HT1080 (cell line): ENCODE measurements around the gene CXCR1. TPM values are rescaled to one million over a fixed set of nuclear protein-coding genes. Genes with fewer than 3 reads are reported as not detected.
"Not testable (repeated sequence)": the region's sequence is repeated elsewhere in the genome, so short reads cannot be mapped to it uniquely, and the experiment has no call there.

Source experiments
- DNase-seq: peaks from one replicate; pipeline ENCODE4 v3.0.0-alpha.2; 2015; ENCODE audit warnings: low read depth
- total RNA-seq: library from RNA; depleted of rRNA; stranded (reverse); fragments of >200 nt; shearing (Covaris generic); gene quantifications from 2 replicates; pipeline ENCODE4 v1.2.3, GENCODE V29; 2014

CXCR1 gene
- total RNA-seq, 1 experiment from 2014 or later, result not detected

GRCh38 chr2:218162814-218163213 lies 3.9 kb downstream of the CXCR1 start:
- no peak for DNase-seq

- DNase-seq, result no peak
Observed at GRCh38 chr2:218161644-218162043, 5.1 kb downstream of the CXCR1 start.

DNA sequence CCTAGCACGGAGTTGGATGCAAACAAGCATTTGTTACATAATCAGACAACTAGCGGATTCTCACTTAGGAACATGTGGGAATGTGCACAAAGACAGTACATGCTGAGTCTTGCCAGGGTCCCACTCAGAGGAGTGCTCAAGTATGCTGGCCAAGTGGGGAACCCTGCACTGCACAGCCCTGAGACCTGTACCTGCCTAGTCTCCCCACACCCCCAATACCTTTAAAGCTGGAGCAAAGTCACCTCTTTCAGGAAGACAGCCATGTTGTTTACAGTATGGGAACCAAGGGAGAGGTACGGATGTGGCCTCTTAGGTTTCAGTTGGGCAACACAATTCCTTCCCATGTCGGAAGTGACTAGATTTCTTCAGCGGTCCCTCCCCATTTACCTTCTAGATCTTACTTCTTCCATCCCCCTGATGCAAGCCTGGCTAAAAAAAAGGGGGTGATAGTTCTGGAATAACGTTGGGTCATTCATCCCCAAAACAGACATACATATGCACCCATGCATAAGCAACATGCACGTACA lies 10.7 kb downstream of the CXCR1 start:
- no peak for DNase-seq

GRCh38 chr2:218152777-218153176 lies 14.0 kb downstream of the CXCR1 start:
- no peak for DNase-seq

GRCh38 chr2:218152172-218152571 lies 14.6 kb downstream of the CXCR1 start:
- DNase-seq, result no peak

DNA sequence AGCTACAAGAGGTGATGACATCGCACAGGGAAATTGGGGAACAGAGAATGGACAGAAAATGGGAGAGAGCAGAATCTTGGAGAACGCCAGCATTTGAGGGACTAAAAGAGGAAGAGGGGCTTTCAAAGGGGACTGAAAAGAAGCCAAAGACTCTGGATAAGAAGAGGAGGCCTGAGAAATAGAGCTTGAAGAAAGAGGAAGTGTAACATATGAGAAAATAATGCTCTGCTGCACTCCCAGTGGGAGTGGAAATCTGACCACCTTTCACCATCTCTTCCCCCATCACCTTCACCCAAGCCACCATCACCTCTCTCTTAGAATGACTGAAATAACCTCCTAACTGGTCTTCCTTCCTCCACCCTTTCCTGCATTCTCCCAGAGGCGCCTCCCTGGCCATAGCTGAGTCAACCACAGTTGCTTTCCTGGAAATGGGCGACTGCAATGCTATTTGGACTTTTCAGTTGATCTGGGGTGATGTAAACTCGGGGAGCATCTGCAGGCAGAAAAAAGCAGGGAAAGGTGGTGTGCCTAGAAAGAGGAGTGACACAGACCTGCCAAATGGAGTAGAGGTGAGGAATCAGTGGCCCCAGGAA lies 16.8 kb downstream of the CXCR1 start:
- no peak for DNase-seq

GRCh38 chr2:218149098-218149497 lies 17.7 kb downstream of the CXCR1 start:
- no peak for DNase-seq

GRCh38 chr2:218146056-218146455 lies 20.7 kb downstream of the CXCR1 start:
- no peak for DNase-seq

DNA sequence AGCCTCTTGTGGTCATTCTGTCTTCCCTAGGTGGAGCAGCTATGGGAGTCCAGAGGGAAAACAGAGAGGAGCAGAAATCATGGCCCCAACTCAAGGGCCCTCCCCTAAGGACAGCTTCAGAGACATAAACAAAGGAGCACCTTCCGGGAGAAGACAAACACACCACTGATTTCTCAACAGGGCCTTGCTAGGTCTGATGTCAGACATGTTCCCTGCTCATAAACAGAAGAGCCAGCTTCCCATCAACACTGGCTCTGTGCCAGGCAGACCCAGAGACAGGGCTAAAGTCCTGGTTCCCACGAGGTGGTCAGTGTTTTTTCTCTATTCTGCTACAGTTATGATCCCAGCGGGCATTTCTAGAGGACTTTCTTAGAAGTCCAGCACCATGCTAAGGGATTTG lies 21.6 kb downstream of the CXCR1 start:
- no peak for DNase-seq

DNA sequence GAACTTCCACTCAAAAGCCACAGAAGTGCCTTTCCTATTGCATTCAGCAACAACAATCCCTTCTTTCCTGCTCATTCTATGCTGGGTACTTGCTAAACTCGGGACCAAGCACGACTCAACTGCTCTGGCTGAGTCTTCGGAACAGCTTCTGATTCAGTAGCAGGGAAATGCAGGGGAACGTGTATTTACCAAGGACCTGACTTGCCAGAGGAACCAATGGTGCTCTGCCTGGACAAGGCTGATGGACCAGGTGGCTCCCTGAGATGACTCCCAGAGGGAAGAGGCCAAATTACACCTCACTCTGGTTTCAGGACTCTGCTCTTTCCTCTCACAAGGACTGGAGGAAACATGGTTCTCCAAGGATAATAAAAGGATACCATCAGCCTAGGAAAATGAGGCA lies 28.7 kb downstream of the CXCR1 start:
- DNase-seq, result no peak

DNA sequence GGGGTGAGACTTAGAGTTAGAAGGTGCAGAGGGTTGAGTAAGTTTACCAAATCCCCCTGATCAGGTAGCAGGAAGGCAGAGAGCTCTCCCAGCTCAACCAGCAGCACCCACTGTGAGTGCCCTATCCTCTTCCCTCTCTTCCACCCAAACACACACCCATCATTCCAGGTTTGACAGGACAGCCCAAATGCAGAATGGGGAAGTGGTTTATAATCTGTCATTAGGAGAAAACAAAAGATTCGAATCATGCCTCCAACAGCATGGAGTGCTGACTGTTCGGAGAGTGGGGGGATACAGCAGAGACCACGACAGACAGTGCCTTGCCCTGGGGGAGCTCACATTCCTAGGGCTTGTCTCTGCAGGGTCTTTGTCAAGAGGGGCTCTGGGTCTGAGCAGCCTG lies 29.2 kb downstream of the CXCR1 start:
- no peak for DNase-seq

GRCh38 chr2:218130822-218131221 lies 35.9 kb downstream of the CXCR1 start:
- DNase-seq, result no peak

GRCh38 chr2:218130377-218130776 lies 36.4 kb downstream of the CXCR1 start:
- no peak for DNase-seq

DNA sequence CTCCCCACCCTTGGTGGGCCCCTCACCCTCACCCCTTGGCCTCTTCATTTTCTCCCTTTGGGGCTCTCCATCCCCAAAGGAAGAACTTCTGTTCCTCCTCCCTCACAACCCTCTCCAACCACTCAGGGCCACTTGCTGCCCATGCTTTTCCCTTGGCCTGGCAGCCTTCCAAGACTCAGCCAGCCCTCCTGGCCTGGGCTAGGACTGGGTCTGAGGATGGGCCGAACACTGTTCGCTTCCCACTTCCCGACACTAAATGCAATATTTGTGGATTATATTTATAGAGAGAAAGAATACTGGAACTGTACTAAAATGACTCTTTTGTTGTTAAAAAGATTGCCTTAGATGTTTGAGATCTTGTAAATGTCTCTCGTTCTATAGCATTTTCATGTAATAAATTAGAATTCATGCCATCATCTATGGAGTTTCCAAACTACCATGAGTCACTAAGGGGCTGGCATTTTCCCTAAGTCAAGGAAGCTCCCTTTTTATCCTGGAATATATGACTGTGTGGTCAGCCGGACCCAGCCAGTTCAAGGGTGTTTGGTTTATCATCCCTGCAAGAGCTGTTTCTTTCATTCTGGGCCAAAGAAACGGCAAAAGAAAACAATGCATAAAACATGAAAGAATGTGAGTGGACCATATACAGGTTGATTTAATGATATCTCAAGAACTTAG lies 37.2 kb downstream of the CXCR1 start:
- DNase-seq, result peak; percentile 51

DNA sequence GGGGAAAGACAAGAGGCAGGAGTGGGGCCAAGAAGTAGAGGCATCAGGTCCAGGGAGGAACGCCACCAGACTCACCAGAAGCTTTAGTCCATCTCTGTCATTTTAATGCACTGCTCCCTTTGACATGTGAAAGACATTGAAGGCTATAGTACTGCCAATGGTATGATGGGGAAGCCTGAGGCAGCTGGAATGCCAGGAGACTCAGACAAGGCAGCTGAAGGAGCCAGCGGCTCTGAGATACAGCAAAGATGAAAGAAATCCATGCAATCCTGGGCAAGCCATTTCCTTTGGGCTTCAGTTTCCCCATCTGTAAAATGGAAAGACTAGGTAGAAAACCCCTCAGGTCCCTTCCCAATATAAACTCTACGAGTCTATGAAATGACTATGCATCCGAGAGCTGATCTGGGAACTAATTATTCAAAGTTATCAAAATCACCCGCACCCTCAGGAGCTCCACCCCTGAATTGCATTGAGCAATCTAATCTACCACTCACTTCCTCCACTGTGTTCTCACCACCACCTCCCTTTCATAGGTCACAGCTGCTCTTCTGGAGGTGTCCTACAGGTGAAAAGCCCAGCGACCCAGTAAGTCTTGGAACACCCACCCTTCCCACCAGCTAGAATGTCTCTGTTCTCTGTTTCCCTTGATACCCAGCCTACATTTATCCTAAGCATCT lies 37.8 kb downstream of the CXCR1 start:
- no peak for DNase-seq

GRCh38 chr2:218127929-218128455 lies 38.8 kb downstream of the CXCR1 start:
- no peak for DNase-seq

DNA sequence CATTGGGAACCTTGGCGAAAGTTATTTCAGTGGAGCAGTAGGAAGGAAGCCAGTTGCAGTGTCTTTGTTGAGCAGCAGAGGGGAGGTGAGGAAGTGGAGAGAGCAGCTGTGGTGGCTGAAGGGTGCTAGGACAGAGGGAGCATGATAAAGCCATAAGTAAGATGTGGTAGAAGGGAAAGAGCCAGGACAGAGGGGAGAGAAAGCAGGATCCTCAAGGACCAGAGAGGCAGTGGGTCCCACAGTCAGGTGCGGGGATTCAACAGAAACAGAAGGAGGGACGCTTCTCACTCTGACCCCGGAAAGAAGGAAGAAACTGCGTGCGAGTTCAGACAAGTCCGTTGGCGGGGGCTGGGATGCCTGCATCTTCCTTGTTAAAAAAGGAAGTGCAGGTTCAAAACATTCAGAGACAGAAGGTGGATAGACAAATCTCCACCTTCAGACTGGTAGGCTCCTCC lies 41.1 kb downstream of the CXCR1 start, which contains the start of gene CXCR2:
Gene CXCR2, plus strand, starts transcription at position 403 of the 455 bp plus-strand sequence. CDS start 8,774 bp downstream, outside the sequence.
- no peak for DNase-seq

DNA sequence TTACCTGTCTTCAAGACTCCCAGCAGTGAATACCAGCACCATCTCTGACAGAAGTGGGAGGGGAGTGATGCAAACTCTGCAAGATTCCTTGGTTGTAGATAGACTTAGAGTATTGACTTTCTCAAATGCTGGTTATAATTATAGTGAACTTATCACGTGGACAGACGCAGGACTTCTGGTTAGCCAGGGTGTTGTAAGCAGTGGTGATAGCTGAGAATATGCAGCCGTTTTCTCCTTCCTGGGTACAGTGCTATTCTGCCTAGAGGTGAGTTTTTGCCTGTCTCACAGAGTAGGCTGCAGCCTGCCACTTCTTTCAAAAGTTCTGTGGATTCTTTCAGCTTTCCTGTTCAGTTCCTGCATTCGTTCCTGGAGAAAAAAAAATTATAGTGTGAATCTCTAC lies 41.7 kb downstream of the CXCR1 start:
- no peak for DNase-seq

DNA sequence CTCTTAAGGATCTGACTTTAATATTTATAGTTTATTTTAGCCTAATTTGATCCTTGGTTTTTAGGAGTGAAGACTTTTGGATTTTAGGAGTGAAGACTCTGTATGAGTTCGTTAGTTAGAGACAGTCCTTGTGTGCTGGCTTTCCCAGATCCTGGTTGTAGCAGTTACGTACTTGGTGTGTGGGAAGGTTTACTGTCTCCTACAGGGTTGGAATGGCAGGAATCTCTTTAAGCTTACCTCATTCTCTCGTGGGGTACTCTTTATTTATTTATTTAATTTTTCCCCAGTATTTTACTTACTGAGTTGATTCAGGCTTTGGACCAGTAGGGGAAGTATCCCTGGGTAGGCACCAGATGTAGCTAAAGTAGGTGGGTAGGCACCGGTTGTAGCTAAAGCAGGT lies 42.8 kb downstream of the CXCR1 start:
- no peak for DNase-seq

- DNase-seq, result not testable (repeated sequence)
Observed at GRCh38 chr2:218122286-218122685, 44.5 kb downstream of the CXCR1 start.

GRCh38 chr2:218121789-218122188 lies 45.0 kb downstream of the CXCR1 start:
- not testable (repeated sequence) for DNase-seq
